GM18511 (cell line): ENCODE results near the gene OR2S2.
"Not testable (repeated sequence)": the region's sequence is repeated elsewhere in the genome, so short reads cannot be mapped to it uniquely, and the experiment has no call there.

Experiments used
- ATAC-seq: cut with Tn5 transposase; IDR thresholded peaks from one replicate; pipeline ENCODE4 v1.9.1; 2021; ENCODE audit warnings: mild to moderate bottlenecking, moderate library complexity; ENCODE audit not compliant: unreplicated experiment

OR2S2 gene

DNA sequence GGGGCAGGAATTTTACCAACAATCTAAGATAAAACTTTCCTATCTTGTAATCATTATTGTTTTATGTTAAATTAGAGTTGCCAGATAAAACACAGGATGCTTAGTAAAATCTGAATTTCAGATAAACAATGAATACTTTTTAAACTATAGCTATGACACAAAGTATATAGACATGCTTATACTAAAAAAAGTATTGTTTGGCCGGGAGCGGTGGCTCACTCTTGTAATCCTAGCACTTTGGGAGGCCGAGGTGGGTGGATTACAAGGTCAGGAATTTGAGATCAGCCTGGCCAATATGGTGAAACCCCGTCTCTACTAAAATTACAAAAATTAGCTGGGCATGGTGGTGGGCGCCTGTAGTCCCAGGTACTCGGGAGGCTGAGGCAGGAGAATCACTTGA is 23.9 kb downstream of the OR2S2 start:
- not testable (repeated sequence) for ATAC-seq

DNA sequence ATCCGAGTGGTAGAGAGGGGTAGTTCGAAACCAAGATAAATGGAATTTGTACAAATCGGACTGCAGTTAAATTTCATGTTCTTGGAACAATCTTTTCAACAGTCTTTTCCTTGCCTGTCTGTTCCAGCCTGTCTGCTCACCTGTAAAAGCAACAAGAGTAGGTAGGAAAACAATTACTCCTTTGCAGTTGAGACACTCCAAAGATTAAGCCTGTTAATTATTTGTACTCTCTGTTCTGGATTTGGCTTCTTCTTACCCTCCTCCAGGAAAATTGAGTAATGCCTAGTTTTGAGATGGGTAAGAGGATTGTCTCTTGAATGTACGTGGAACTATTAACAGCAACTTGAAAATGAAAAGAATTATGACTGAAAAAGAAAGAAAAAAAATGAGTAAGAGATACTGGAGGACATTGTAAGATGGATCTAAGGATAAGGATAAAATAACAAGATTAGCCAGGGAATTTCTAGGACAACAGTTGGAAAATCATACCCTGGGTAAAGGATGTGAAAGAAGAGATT is 24.3 kb downstream of the OR2S2 start:
- ATAC-seq = no peak

DNA sequence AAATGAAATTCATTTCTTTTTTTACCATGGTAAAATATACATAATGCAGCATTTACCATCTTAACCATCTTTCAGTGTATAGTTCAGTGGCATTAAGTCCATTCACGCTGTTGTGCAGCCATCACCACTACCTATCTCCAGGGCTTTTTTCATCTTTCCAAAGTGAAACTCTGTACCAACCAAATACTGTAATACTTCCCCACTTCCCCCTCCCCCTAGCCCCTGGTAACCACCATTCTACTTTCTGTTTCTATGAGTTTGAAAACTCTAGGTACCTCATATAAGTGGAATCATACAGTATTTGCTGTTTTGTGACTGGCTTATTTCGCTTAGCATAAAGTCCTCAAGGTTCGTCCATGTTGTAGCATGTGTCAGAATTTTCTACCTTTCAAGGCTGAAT is 25.2 kb downstream of the OR2S2 start:
- ATAC-seq = no peak

- no peak for ATAC-seq
Measured at GRCh38 chr9:35930989-35931388, 27.0 kb downstream of the OR2S2 start.

DNA sequence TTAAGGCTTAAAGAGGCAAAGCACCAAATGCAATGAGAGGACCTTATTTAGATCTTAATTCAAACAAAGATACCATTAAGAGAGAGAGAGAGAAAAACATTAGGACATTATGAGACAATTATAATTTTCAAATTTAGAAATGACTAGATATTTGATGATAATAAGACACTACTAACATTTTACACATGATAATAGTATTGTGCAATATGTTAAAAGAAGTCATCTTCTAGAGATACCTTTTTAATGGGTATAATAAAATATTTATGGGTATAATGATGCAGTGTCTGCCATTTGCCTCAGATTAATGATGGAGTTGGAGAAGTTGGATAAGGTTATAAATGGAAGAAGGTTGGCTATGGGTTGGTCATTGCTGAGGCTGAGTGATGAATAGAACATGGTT is 27.4 kb downstream of the OR2S2 start:
- ATAC-seq = no peak

- ATAC-seq = no peak
Measured at GRCh38 chr9:35929453-35929718, 28.6 kb downstream of the OR2S2 start.

DNA sequence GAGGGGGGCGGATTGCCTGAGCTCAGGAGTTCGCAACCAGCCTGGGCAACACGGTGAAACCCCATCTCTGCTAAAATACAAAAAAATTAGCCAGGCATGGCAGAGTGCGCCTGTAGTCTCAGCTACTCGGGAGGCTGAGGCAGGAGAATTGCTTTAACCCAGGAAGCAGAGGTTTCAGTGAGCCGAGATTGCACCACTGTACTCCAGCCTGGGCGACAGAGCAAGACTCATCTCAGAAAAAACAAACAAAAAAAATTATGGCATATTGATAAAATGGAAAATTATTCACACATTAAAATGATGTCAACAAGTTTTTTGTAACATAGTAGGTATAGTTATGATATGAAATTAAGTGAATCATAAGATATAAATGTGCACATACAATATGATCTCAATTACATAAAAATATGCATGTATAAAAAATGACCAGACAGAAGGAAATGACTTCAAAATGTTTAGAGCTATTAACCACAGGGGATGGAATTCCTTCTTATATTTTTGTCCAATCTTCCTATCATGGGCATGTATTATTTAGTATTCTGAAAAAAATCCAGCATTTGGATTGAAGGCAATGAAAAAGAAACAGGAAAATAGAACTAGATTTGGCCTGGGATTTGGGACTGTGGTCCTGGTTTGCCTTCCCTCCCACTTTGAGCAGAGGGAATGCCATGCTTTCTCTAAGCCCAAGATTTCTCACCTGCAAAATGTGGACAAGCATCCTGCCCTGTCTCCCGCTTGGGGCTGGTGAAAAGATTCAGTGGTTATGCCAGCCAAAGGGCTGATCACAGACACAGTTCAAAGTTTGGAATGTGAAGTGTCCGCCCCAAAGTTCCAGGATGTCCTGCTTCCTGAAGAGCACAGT is 29.1 kb downstream of the OR2S2 start:
- ATAC-seq = no peak

GRCh38 chr9:35923927-35924763 is 33.8 kb downstream of the OR2S2 start:
- no peak for ATAC-seq

- ATAC-seq = no peak
Measured at GRCh38 chr9:35923598-35923926, 34.4 kb downstream of the OR2S2 start.

- ATAC-seq = no peak
Measured at GRCh38 chr9:35920051-35920620, 37.8 kb downstream of the OR2S2 start.

GRCh38 chr9:35919212-35920008 is 38.5 kb downstream of the OR2S2 start:
- no peak for ATAC-seq

- ATAC-seq = no peak
Measured at GRCh38 chr9:35918780-35919179, 39.2 kb downstream of the OR2S2 start.

- ATAC-seq = no peak
Measured at GRCh38 chr9:35917261-35917660, 40.7 kb downstream of the OR2S2 start.

DNA sequence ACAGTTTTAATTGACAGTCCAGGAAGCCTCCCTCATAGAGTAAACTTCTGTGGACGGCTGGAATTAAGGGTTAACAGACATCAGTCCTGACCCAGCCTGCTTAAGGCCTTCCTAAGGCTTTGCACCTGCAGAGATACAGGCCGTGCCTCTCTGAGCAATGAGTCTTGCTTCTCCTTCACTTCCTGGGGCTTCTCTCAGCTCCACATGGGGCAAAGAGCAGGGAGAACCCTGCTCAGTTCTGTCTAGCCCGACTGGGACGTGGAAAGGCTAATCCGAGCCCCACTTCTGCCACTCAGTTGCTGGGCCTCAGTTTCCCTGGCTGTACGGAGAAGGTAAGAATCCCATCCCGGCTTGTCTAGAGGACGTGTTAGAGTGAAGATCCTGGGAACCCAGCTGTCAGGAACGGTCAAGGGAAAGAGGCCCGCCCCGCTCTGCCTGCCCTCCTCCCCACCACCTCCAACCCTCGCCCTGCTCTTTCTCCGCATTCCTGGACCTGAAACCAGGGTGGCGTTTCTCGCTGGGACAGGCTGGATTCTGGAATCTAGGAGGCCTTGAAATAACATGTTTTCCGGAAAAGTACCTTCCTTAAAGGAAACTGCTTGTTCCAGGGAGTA is 42.2 kb downstream of the OR2S2 start:
- ATAC-seq = no peak

- ATAC-seq = no peak
Measured at GRCh38 chr9:35914301-35914807, 43.6 kb downstream of the OR2S2 start.

GRCh38 chr9:35913429-35913828 is 44.5 kb downstream of the OR2S2 start:
- ATAC-seq = not testable (repeated sequence)

DNA sequence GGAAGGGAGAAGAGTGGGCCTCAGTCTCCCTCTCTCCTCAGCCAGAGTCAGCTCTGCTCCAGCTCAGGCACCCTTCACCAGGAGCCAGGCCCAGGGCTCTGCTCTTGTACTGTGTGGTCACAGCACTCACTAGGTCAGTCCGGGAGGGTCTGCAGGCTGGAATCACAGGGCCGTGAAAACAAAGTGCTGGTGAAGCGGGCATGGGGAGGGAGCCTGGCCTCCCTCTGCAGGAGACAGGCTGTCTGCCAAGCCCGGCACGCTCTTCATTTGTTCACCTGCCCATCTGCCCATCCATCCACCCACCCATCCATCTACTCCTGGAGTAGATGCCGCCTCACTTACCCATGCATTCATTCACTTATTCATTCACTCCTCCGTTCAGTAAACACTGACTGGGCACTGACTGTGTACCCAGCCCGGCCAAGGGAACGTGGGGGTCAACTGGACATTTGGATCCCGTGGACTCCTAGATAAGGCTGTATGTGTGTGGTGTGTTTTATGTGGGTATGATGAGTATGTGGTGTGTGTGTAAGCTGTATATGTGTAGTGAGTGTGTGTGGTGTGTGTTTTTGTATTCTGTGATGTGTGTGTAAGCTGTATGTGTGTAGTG is 45.1 kb downstream of the OR2S2 start:
- ATAC-seq = no peak

- no peak for ATAC-seq
Measured at GRCh38 chr9:35911690-35912089, 46.3 kb downstream of the OR2S2 start.

- ATAC-seq = no peak
Measured at GRCh38 chr9:35910613-35911359, 47.2 kb downstream of the OR2S2 start.
